ENCODE measurements around the gene GSDME.

The GSDME gene

DNA sequence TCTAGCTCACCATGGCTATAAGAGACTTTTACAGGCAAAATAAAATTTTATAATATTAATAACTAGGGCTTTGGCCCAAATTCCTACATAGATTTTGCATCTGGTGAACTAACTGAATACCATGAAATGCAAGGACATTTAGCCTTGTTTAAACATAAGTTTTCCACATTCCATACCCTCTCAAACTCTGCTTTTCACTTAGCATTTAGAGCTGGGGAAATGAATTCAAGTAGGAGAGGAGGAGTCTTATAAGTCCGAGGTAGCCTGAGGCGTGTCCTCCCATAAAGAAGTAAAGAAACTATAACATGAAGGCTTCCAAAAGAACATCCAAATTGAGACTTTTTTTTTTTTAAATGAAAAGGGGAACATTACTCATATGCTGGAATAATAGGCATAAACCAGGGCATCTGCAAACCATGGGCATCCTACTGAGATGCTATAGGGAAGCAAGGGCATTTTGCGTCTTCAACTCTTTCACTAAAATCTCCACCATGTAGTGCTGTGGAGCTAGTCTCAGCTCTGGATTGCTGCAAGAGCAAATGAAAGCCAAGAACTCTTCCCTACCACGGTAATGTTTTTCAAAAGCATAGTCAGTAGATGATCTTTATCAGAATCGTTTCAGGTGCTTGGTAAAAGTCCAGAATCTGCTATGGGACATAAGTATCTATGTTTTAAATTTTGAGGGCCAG is 104.9 kb downstream of the GSDME start:
- no peaks in the 10 kb centered on the region for H3K9me3 ChIP-seq (ENCODE audit: control insufficient read depth, insufficient read depth, low read depth, low read length)
- ChIA-PET CTCF (interaction anchor here (0.6 to 0.9 kb wide), 3 partner anchors 169 to 446 kb away, joined by 3 to 4 read pairs (median 4); no protein-coding TSS in a partner anchor), POLR2A (no interaction called here)
- H3K27ac ChIP-seq (ENCODE audit: extremely low read depth, low read depth, low read length): no peak overlapping the region
- peaks cover 0 to 3% of the 10 kb centered on the region in 2 experiments; a peak in 2 of 3 replicates for H3K36me3 ChIP-seq (ENCODE audit: control insufficient read depth in 2 of 2, insufficient read depth in 1 of 2, low read length in 2 of 2)
- no peaks in the 10 kb centered on the region for H3K4me1 ChIP-seq (ENCODE audit: control insufficient read depth, insufficient read depth, low read length)
- H3K4me3 ChIP-seq (ENCODE audit: low read depth, low read length): no peak overlapping the region
- TF ChIP-seq ZSCAN30 (tag by site-specific recombination; IDR thresholded peaks at IDR 0.05): no peak
- no peak for TF ChIP-seq ZNF670 (tag by site-specific recombination; IDR thresholded peaks at IDR 0.05; ENCODE audit: low read depth)

All from HEK293 (cell line).